Femur (tissue), 1 donor: ENCODE results near the gene PRDM11.

Experiments
- DNase-seq: peaks from one replicate; pipeline ENCODE4 v3.0.0-alpha.2; 2017

Gene PRDM11

GRCh38 chr11:45158210-45158731 is 11.8 kb downstream of the PRDM11 start:
- DNase-seq: peak; percentile 77

GRCh38 chr11:45158891-45159605 is 12.6 kb downstream of the PRDM11 start:
- DNase-seq: no peak

DNA sequence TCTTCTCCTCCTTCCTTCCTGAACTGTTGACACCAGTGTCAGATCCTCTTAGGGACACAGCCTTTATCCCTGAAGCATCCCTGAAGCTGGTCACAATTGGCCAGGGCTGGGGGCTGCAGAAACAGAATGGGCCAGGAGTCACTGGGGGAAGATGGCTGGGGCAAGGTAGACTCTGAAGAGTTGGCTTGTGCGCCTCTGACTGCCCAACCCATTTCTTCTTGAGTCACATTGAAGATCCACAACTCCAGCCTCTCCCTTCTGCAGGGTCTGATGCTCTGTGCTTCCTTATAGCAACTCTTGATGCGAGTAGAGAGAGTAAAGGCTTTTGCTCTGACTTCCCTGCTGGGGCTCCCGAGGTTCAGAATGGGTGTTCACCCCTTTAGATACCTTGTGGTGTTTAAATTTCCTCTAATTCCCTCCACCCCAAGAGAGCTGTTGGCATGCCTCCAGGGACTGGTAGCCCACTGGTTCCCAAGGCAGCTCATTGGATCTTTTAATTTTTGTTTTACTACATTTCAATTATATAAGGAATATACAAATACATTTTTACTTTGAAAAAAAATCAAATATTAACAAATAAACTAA is 13.4 kb downstream of the PRDM11 start:
- DNase-seq: no peak

DNA sequence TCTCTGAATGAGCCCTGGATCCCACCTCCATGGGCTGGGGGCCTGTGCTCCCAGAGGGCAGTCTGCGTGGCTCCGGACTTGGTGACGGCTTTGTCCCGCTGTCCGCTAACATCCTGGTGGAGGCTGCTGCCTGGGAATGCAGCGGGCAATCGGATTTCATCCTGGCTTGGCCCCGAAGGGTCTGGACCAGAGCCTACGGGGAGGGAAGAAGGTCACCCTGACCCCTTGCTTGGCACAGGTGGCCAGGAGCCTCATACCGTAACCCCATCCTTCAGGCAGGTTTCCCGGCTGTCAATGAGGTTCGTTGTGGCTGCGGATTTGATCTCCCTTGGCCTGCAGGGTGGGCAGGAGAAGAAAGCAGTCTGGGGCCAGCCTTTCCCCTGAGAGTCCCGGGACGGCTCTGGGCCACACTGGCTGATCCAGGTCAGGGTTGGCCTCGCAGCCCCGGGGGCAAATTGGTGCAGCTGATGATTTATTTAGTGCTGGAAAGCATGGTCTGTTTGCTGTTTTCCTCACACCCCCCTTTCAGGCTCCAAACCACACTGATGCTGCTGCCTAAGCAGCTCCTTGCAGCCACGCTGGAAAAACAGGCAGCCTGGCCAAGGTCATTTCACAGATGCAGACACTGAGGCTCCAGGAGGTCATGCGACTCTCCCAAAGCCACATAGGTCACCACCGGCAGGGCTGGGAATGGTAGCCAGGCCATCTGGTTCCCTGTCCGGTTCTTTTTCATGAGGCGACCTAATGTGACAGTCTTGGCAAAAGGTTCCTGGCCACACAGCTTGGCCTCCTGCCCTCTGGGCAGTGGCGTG is 15.0 kb downstream of the PRDM11 start:
- DNase-seq: no peak

GRCh38 chr11:45162064-45162375 is 15.6 kb downstream of the PRDM11 start:
- DNase-seq: no peak

DNA sequence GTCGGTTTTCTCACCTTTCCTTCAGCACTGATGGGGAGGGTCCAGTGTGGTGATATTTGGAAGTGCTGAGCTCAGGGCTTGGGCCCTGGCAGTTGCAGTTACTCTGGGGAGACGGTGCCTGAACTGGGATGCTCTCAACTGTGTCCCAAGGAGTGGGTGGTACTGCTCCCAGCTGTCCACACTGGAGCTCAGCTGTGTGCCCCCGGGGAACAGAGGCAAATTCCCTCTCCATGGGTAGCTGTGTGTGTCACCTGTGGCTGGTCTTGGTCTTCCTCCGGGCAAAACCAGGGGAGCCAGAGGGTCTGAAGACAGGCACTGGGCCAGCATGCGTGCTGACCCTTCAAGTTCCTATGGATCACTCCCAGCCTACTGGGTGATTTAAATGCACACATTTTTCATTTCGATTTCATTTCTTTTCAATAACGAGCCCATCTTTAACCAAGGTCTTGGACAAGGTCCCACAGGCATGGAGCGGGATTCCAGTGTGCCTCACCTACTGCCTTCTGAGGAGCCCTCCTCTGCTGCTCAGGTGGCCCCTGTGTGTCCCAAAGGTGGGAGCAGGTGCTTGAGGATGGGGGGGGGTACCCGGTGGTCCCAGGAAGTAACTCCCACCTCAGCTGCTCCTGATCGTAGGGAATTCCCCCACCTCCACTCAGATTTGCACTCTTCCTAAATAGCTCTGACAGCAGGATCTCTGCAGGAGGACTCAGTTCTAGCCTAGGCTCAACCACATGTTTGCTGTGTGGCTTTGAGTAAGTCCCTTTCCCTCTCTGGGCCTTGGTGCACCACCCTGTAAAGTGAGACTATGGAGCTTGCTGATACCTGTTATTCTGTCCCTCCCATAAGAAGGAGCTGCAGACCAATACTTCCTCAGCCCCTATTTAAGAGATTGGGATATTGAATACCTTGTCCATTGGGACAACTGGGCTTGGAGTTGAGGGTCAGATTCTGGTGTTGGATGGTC is 16.8 kb downstream of the PRDM11 start:
- DNase-seq: no peak

DNA sequence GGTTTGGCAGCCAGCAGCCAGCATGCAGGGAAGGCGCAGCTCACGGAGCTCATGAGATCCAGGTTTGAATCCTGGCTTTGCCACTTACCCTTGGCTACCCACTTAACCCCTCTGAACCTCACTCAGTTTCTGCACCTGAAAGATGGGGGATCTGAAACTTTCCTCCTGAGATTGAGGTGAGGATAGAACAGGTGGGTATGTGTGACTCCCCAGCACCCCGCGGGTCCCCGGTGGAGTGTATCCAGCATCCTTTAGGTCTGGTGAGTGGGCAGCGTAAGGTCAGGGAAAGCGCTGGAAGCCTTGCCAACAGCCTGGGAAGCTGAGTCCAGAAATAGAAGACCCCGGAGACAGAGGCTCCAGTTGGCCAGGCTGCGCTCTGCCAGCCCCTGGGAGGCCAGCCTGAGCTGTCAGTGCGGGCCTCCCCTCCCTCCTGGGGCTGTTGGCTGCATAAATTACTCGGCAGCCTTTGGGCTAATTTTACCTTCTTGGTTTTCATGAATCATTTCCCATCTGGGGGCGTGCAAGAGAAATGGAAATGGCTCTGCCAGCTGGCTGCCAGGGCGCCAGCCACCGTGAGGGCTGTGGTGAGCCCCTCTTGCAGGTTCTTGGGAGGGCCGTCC is 17.6 kb downstream of the PRDM11 start:
- DNase-seq: no peak

DNA sequence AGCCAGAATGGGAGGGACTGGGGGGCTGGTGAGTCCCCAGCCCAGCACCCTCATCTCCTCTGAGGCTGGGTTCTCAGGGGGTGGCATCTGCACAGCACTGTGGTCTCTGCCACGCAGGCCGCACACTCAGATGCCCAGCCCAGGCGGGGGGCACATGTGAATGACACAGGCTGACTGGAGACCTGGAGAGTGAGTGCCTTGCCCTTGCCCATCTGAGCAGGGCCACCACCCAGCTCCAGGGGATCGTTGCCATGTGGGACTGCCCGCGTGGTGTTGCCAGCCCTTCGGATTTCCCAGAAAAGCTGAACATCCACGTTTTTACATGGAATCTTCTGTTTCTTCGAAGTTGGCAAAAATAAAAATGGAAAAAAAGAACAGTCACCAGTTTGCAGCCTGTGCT is 18.9 kb downstream of the PRDM11 start:
- no peak for DNase-seq

DNA sequence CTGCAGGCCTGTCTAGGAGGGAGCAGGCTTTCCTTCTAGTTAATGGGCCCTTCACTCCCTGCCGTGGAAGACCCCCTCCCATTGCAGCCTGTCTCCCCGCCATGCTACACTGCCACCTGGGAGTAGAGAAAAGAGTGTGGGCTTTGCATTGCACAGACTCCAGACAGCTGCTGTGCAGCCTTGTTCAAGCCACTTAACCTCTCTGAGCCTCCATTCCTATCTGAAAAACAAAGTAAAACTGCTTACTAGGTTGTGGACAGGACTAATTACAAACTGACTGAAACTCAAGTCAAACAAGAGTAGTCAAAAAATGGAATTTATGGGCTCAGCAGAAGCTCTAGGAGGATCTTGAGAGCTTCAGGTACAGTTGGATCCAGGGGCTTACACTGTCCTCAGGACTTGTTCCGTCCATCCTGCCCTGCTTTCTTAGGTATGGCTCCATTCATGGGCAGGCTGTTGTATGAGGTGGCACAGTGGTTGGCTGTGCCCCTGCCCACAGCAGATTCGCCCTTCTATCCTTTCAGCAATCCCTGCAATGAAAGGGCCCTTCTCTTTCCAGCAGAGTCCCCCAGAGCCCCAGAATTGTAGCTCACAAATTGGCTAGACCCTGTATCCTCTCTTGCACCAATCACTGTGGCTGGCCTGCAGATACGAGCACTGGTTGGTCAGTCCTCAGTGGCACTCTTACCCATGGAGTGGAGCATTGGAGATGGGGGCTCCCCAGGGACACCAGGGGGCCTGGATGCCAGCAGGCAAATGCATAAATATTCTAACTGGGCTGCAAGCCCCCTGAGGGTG is 19.6 kb downstream of the PRDM11 start:
- DNase-seq: no peak

GRCh38 chr11:45166604-45166897 is 20.1 kb downstream of the PRDM11 start:
- DNase-seq: no peak

GRCh38 chr11:45167283-45167682 is 20.8 kb downstream of the PRDM11 start:
- DNase-seq: no peak

- no peak for DNase-seq
Observed at GRCh38 chr11:45168366-45169130, 22.1 kb downstream of the PRDM11 start.

DNA sequence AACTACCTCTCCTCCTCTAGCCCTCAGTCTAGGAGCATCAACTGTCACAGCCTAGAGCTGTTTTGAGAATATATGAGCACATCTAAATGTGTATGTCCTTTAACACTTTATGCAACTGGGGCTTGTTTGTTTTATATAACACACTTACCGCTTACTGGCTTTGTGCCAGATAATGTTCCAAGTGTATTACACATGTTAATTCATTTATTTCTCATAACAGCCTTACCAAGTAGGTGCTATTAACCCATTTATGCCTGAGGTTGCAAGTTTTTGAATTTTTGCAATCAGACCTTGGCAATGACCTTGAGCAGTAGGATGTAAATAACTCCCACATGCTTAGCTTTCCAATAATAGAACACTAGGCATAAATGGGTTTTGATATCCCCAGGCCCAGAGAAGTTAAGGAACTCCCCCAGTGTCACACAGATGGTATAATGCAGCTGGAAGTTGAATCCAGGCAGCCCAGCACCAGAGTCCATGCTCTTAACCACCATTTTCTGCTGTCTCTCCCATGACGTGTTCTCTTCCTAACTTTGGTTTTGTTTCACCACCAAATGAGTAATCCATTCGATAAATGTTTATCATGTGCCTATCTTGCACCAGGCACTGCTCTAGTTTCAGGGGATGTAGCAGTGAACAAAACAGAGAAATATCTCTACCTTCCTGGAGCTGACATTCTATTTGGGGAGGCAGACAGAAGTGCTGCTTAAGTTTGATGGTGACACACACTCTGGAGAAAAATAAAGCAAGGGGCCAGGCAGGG is 23.1 kb downstream of the PRDM11 start:
- no peak for DNase-seq

DNA sequence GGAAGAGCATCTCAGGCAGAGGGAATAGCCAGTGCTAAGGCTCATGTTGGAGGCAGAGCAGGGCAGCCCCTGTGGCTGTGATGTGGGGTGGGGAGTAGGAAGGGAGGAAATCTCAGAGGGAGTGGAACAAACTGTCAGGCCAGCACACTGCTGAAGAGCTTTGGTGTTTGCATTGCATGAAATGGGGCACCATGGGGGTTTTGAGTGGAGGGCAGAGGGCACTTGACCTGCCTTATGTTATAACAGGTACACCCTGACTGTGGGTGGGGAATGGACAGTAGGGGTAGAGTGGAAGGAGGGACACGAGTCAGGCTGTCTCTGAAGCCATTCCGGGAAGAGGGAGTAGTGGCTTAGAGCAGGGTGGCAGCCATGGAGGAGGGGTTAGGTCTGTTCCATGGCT is 24.0 kb downstream of the PRDM11 start:
- DNase-seq: no peak

- no peak for DNase-seq
Observed at GRCh38 chr11:45171550-45171949, 25.1 kb downstream of the PRDM11 start.

DNA sequence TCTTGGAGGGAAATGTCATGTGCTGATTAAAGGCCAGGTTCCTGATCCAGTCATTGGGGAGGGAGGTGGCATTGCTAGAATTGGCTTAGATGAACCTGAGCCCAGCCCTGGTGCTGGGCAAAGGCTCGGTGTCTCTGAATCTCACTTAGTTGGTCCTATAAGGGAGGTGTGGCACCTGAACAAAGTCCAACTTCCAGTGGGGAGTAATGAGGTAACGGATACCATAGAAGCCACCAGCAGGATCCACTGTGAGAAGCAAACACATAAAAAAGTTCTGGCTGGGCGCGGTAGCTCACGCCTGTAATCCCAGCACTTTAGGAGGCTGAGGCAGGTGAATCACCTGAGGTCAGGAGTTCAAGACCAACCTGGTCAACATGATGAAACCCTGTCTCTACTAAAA is 26.6 kb downstream of the PRDM11 start:
- DNase-seq: no peak

DNA sequence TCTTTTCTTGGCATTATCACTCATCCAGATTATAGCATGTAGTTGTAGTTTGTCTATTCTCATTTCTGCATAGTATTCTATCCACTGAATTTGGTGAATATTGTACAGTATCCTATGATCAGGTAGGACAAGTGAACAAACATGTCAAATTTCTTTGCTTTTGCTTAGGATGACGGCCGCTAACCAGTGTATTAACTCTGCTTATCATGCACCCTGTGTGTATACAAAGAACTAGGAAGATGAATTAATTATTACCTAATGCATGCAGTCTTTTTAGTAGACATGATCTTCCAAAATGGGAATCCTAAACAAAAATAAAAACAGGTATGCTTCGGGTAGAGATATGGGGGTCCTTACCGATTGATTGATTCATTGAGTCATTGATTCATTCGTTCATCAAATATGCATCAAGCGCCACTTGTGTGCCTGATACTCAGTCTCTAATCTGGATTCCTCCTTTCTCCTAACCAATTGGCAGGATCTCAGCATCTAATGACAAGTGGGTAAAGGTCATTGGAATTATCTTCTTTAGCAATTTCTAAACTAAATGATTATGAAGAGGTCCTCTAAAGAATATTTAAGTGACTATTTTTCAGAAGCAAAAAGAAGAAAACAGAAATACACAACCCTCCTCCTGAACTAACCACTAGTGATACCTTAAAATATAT is 27.9 kb downstream of the PRDM11 start:
- DNase-seq: no peak

DNA sequence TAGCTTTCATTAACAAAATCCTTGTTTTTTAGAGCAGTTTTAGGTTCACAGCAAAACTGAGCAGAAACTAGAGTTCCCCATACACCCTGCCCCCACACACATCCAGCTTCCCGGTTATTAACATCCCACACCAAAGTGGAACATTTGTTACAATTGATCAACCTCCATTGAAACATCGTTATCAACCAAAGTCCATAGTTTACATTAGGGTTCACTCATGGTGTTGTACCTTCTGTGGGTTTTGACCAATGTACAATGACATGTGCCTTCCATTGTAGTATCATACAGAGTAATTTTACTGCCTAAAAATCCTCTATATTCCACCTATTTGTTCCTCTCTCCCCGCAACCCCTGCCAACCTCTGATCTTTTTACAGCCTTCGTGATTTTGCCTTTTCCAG is 28.5 kb downstream of the PRDM11 start:
- DNase-seq: no peak

- no peak for DNase-seq
Observed at GRCh38 chr11:45176996-45177395, 30.6 kb downstream of the PRDM11 start.

DNA sequence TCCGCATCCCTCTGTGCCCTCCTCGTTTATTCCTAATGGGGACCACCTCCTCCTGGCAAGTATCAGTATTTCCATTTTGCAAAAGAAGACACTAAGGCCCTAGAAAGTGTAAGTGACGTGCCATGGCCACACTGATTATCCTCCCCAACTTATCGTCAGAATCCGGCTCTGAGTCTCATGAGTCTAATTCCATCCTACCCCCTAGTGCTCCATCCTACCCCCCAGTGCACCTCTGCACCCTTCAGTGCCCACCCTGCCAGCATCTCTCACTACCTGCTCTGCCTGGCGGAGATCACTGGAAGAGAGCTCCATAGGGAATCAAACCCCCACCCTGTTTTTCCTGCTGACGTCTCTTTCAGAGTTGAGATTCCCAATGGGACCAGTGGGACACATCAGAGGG is 31.8 kb downstream of the PRDM11 start:
- DNase-seq: no peak
